HepG2 (cell line): ENCODE measurements around the gene HDAC5. TPM values are rescaled to one million over a fixed set of nuclear protein-coding genes. Genes with fewer than 3 reads are reported as not detected.

Experiments
- GPN1 ChIP-seq: sonication (generic); formaldehyde crosslinking; IDR thresholded peaks from 2 replicates; pipeline ENCODE4 v1.5.1; 2020; ENCODE audit warnings: missing genetic modification reagents, borderline replicate concordance
- ISL2 ChIP-seq: sonication (generic); formaldehyde crosslinking; IDR thresholded peaks from 2 replicates; pipeline ENCODE4 v1.5.0; 2020; ENCODE audit warnings: missing genetic modification reagents
- JUND ChIP-seq: sonication (generic); formaldehyde crosslinking; IDR thresholded peaks from 2 replicates; pipeline ENCODE4 v1.8.0; 2022; ENCODE audit warnings: mild to moderate bottlenecking, missing genetic modification reagents
- KLF9 ChIP-seq: IDR thresholded peaks from 2 replicates; pipeline ENCODE4 v1.6.1; 2016; ENCODE audit warnings: low read depth
- NFATC3 ChIP-seq: sonication (generic); formaldehyde crosslinking; IDR thresholded peaks from 2 replicates; pipeline ENCODE4 v1.5.1; 2020; ENCODE audit warnings: mild to moderate bottlenecking, missing genetic modification reagents
- SMAD1 ChIP-seq: sonication (generic); formaldehyde crosslinking; IDR thresholded peaks from 2 replicates; pipeline ENCODE4 v1.4.0; 2020; ENCODE audit warnings: missing genetic modification reagents, low read depth, mild to moderate bottlenecking, borderline replicate concordance
- SMAD9 ChIP-seq: sonication (generic); formaldehyde crosslinking; IDR thresholded peaks from 2 replicates; pipeline ENCODE4 v1.5.1; 2020; ENCODE audit warnings: mild to moderate bottlenecking, missing genetic modification reagents
- TBX2 ChIP-seq: sonication (generic); formaldehyde crosslinking; IDR thresholded peaks from 2 replicates; pipeline ENCODE4 v1.5.0; 2020; ENCODE audit warnings: missing genetic modification reagents, mild to moderate bottlenecking, borderline replicate concordance
- U2AF1 ChIP-seq: fragments of 200-400 bp; formaldehyde crosslinking; optimal IDR thresholded peaks from 2 replicates; pipeline ENCODE3; 2017; ENCODE audit warnings: mild to moderate bottlenecking, low read depth, low read length
- ZFP90 ChIP-seq: sonication (generic); formaldehyde crosslinking; IDR thresholded peaks from 2 replicates; pipeline ENCODE4 v1.8.0; 2022; ENCODE audit warnings: missing genetic modification reagents, mild to moderate bottlenecking, inconsistent platforms, borderline replicate concordance
- ZNF44 ChIP-seq: sonication (generic); formaldehyde crosslinking; IDR thresholded peaks from 2 replicates; pipeline ENCODE4 v1.5.1; 2020; ENCODE audit warnings: mild to moderate bottlenecking, missing genetic modification reagents
- ZNF484 ChIP-seq: sonication (generic); formaldehyde crosslinking; IDR thresholded peaks from 2 replicates; pipeline ENCODE4 v1.5.1; 2020; ENCODE audit warnings: mild to moderate bottlenecking, low read depth, missing genetic modification reagents, borderline replicate concordance
- ZNF607 ChIP-seq: sonication (generic); formaldehyde crosslinking; IDR thresholded peaks from 2 replicates; pipeline ENCODE4 v1.5.1; 2020; ENCODE audit warnings: missing genetic modification reagents, mild to moderate bottlenecking, borderline replicate concordance
- polyA plus RNA-seq, 8 experiments: library from polyadenylated mRNA; depleted of rRNA in 3 of 8; stranded (reverse) in 7 of 8; unstranded in 1 of 8; fragments of >200 nt; fragmentation: Illumina TruSeq in 4 of 8; extraction: Trizol in 4 of 8; gene quantifications; 2 replicates each; pipeline versions ENCODE4 v1.2.1 to v1.2.3, GENCODE V29; 2011 to 2016; ENCODE audit warnings: low read depth in 4 of 8, missing spikeins in 1 of 8, mixed read lengths in 1 of 8; ENCODE audit not compliant: insufficient read depth in 1 of 8
- total RNA-seq, 5 experiments: library from RNA; depleted of rRNA; stranded (reverse); fragments of >200 nt; fragmentation: Illumina TruSeq; extraction: Trizol; gene quantifications; 2 replicates each; pipeline ENCODE4 v1.2.3, GENCODE V29; 2016; ENCODE audit warnings: low read depth in 1 of 5
- TF ChIP-seq, protein P1 (sequence below): sonication (generic); formaldehyde crosslinking; conservative IDR thresholded peaks from 2 replicates; pipeline ENCODE4 v1.4.0; 2020; ENCODE audit warnings: missing genetic modification reagents
- TF ChIP-seq, protein P2 (sequence below): sonication (generic); formaldehyde crosslinking; IDR thresholded peaks from 2 replicates; pipeline ENCODE4 v1.9.0; 2021; ENCODE audit warnings: missing genetic modification reagents, borderline replicate concordance
- TF ChIP-seq, protein P3 (sequence below): IDR thresholded peaks from 2 replicates; pipeline ENCODE4 v1.6.1; 2016; ENCODE audit warnings: missing genetic modification reagents, missing compliant biosample characterization
- TF ChIP-seq, protein P4 (sequence below): IDR thresholded peaks from 2 replicates; pipeline ENCODE4 v1.6.1; 2016; ENCODE audit warnings: mild to moderate bottlenecking
- TF ChIP-seq, protein P5 (sequence below): sonication (generic); formaldehyde crosslinking; IDR thresholded peaks from 2 replicates; pipeline ENCODE4 v1.4.0; 2020; ENCODE audit warnings: missing genetic modification reagents

The HDAC5 gene
- total and polyA plus RNA-seq, 2 of the 13 experiments (the other 11 are each of a cell fraction or from before 2014, with no cell fraction given): 46.4 to 85.4 TPM

DNA sequence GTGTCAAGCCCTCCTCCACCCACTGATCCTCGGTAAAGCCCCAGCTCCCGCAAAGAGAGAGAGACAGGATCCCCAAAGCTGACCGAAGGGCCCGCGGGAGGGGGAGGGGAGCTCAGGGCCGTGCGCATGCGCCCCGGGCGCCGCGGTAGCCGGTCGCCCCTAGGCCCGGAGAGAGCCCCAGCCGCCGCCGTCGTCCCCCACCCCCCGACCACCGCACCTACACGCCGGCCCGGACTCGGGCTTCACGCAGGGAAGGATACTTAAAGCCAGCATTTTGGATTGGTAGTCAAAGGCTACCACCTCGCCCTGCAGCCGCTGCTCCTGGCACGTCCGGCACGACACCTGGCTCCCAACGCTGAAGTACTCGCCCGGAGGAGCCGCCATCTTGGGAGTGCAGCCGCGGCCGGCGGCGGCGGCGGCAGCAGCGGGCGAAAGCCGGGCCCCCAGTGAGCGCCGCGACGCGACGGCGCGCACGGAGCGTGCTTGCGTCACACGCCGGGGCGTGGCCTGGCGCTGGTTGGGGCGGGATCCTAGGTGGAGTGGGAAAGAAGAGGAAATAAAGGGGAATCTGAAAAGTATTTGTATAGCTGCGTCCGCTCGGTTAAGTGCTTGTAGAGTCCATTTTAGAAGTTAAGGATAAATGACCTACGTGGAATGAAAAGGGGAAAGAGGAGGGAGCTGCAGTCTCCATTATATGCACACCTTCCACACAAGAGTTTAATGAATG, 57.1 kb downstream of the HDAC5 start, which contains the start of gene LSM12 (continued):
- no peak for TF ChIP-seq U2AF1
- peak; percentile 57; the same call in 1 of the 2 replicates for TF ChIP-seq TBX2 (CRISPR knock-in tag)
- no peak for TF ChIP-seq JUND (CRISPR knock-in tag)
- no peak for TF ChIP-seq NFATC3 (CRISPR knock-in tag)
- no peak for TF ChIP-seq SMAD9 (CRISPR knock-in tag)
- no peak for TF ChIP-seq KLF9 (CRISPR knock-in tag)
- no peak for TF ChIP-seq GPN1 (CRISPR knock-in tag)
- TF ChIP-seq ZNF44 (CRISPR knock-in tag): peak; percentile 71; the same call in 1 of the 2 replicates
- TF ChIP-seq, protein P1, sequence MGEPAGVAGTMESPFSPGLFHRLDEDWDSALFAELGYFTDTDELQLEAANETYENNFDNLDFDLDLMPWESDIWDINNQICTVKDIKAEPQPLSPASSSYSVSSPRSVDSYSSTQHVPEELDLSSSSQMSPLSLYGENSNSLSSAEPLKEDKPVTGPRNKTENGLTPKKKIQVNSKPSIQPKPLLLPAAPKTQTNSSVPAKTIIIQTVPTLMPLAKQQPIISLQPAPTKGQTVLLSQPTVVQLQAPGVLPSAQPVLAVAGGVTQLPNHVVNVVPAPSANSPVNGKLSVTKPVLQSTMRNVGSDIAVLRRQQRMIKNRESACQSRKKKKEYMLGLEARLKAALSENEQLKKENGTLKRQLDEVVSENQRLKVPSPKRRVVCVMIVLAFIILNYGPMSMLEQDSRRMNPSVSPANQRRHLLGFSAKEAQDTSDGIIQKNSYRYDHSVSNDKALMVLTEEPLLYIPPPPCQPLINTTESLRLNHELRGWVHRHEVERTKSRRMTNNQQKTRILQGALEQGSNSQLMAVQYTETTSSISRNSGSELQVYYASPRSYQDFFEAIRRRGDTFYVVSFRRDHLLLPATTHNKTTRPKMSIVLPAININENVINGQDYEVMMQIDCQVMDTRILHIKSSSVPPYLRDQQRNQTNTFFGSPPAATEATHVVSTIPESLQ (CRISPR knock-in tag): no peak
- TF ChIP-seq ZNF484 (CRISPR knock-in tag): no peak
- TF ChIP-seq SMAD1 (CRISPR knock-in tag): no peak
- TF ChIP-seq, protein P2, sequence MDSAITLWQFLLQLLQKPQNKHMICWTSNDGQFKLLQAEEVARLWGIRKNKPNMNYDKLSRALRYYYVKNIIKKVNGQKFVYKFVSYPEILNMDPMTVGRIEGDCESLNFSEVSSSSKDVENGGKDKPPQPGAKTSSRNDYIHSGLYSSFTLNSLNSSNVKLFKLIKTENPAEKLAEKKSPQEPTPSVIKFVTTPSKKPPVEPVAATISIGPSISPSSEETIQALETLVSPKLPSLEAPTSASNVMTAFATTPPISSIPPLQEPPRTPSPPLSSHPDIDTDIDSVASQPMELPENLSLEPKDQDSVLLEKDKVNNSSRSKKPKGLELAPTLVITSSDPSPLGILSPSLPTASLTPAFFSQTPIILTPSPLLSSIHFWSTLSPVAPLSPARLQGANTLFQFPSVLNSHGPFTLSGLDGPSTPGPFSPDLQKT (CRISPR knock-in tag): no peak
- no peak for TF ChIP-seq ISL2 (CRISPR knock-in tag)
- no peak for TF ChIP-seq ZNF607 (CRISPR knock-in tag)
- TF ChIP-seq, protein P3, sequence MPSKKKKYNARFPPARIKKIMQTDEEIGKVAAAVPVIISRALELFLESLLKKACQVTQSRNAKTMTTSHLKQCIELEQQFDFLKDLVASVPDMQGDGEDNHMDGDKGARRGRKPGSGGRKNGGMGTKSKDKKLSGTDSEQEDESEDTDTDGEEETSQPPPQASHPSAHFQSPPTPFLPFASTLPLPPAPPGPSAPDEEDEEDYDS (CRISPR knock-in tag): peak; percentile 83
- TF ChIP-seq, protein P4, sequence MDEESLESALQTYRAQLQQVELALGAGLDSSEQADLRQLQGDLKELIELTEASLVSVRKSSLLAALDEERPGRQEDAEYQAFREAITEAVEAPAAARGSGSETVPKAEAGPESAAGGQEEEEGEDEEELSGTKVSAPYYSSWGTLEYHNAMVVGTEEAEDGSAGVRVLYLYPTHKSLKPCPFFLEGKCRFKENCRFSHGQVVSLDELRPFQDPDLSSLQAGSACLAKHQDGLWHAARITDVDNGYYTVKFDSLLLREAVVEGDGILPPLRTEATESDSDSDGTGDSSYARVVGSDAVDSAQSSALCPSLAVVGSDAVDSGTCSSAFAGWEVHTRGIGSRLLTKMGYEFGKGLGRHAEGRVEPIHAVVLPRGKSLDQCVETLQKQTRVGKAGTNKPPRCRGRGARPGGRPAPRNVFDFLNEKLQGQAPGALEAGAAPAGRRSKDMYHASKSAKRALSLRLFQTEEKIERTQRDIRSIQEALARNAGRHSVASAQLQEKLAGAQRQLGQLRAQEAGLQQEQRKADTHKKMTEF (CRISPR knock-in tag): no peak; the same call in 1 of the 2 replicates
- peak; percentile 72; the same call in 1 of the 2 replicates for TF ChIP-seq ZFP90 (CRISPR knock-in tag)
- TF ChIP-seq, protein P5, sequence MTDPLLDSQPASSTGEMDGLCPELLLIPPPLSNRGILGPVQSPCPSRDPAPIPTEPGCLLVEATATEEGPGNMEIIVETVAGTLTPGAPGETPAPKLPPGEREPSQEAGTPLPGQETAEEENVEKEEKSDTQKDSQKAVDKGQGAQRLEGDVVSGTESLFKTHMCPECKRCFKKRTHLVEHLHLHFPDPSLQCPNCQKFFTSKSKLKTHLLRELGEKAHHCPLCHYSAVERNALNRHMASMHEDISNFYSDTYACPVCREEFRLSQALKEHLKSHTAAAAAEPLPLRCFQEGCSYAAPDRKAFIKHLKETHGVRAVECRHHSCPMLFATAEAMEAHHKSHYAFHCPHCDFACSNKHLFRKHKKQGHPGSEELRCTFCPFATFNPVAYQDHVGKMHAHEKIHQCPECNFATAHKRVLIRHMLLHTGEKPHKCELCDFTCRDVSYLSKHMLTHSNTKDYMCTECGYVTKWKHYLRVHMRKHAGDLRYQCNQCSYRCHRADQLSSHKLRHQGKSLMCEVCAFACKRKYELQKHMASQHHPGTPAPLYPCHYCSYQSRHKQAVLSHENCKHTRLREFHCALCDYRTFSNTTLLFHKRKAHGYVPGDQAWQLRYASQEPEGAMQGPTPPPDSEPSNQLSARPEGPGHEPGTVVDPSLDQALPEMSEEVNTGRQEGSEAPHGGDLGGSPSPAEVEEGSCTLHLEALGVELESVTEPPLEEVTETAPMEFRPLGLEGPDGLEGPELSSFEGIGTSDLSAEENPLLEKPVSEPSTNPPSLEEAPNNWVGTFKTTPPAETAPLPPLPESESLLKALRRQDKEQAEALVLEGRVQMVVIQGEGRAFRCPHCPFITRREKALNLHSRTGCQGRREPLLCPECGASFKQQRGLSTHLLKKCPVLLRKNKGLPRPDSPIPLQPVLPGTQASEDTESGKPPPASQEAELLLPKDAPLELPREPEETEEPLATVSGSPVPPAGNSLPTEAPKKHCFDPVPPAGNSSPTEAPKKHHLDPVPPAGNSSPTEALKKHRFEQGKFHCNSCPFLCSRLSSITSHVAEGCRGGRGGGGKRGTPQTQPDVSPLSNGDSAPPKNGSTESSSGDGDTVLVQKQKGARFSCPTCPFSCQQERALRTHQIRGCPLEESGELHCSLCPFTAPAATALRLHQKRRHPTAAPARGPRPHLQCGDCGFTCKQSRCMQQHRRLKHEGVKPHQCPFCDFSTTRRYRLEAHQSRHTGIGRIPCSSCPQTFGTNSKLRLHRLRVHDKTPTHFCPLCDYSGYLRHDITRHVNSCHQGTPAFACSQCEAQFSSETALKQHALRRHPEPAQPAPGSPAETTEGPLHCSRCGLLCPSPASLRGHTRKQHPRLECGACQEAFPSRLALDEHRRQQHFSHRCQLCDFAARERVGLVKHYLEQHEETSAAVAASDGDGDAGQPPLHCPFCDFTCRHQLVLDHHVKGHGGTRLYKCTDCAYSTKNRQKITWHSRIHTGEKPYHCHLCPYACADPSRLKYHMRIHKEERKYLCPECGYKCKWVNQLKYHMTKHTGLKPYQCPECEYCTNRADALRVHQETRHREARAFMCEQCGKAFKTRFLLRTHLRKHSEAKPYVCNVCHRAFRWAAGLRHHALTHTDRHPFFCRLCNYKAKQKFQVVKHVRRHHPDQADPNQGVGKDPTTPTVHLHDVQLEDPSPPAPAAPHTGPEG (CRISPR knock-in tag): no peak
